GM18909 (cell line): ENCODE measurements around the gene TMEM119.
"Not testable (repeated sequence)": the region's sequence is repeated elsewhere in the genome, so short reads cannot be mapped to it uniquely, and the experiment has no call there.

Experiments used
- ATAC-seq: cut with Tn5 transposase; IDR thresholded peaks from one replicate; pipeline ENCODE4 v1.9.1; 2021; ENCODE audit warnings: mild to moderate bottlenecking; ENCODE audit not compliant: unreplicated experiment, poor library complexity

TMEM119 gene

GRCh38 chr12:108604208-108604941 is 6.5 kb upstream of the TMEM119 start:
- no peak for ATAC-seq

GRCh38 chr12:108603743-108604142 is 5.9 kb upstream of the TMEM119 start:
- no peak for ATAC-seq

- ATAC-seq, result no peak
Observed at GRCh38 chr12:108602976-108603704, 5.3 kb upstream of the TMEM119 start.

GRCh38 chr12:108602209-108602705 is 4.4 kb upstream of the TMEM119 start:
- ATAC-seq, result no peak

- no peak for ATAC-seq
Observed at GRCh38 chr12:108600702-108601007, 2.8 kb upstream of the TMEM119 start.

GRCh38 chr12:108599948-108600701 is 2.2 kb upstream of the TMEM119 start:
- no peak for ATAC-seq

GRCh38 chr12:108599541-108599940 is 1.7 kb upstream of the TMEM119 start:
- no peak for ATAC-seq

- ATAC-seq, result no peak
Observed at GRCh38 chr12:108598553-108599250, 818 bp upstream of the TMEM119 start.

GRCh38 chr12:108596854-108597558 is 878 bp downstream of the TMEM119 start:
- ATAC-seq, result no peak

GRCh38 chr12:108595711-108596647 is 1.9 kb downstream of the TMEM119 start:
- ATAC-seq, result no peak

GRCh38 chr12:108594960-108595710 is 2.7 kb downstream of the TMEM119 start:
- no peak for ATAC-seq

- ATAC-seq, result no peak
Observed at GRCh38 chr12:108594323-108594903, 3.5 kb downstream of the TMEM119 start.

GRCh38 chr12:108592033-108592909 is 5.6 kb downstream of the TMEM119 start:
- no peak for ATAC-seq

GRCh38 chr12:108591267-108591980 is 6.5 kb downstream of the TMEM119 start:
- no peak for ATAC-seq

GRCh38 chr12:108590463-108590862 is 7.4 kb downstream of the TMEM119 start:
- not testable (repeated sequence) for ATAC-seq

GRCh38 chr12:108589840-108590229 is 8.0 kb downstream of the TMEM119 start:
- ATAC-seq, result no peak
